PC-3 (cell line): ENCODE results near the gene MAPK8IP1. TPM values are rescaled to one million over a fixed set of nuclear protein-coding genes. Genes with fewer than 3 reads are reported as not detected.

Experiments
- ATAC-seq: fragments of 200-7000 bp; cut with Tn5 transposase; 2 replicates; pipeline ENCODE4 v1.9.1; 2020; ENCODE audit warnings: mild to moderate bottlenecking, moderate library complexity
- BruUV-seq: library from RNA; stranded (reverse); fragments of 400-500 nt; replicated peaks from 2 replicates; lab custom pipeline; 2021; lab: Mats Ljungman, UMichigan
- CTCF ChIA-PET: fragments of 300-600 bp; sonication (Branson Sonifier 250); formaldehyde crosslinking; loops from one replicate; lab custom pipeline; 2022; ENCODE audit warnings: antibody characterized with exemption; lab: Charles Lee
- POLR2A ChIA-PET: fragments of 300-600 bp; sonication (Branson Sonifier 250); formaldehyde crosslinking; loops from one replicate; lab custom pipeline; 2022; ENCODE audit warnings: antibody characterized with exemption; ENCODE audit not compliant: unreplicated experiment; lab: Charles Lee
- DNase-seq: peaks from one replicate; pipeline ENCODE4 v3.0.0-alpha.2; 2015
- H2AFZ ChIP-seq: fragments of 300-600 bp; sonication (generic); 2 replicates; pipeline ENCODE4 v1.6.0; 2016; ENCODE audit warnings: antibody characterized with exemption, low read length
- H3F3A ChIP-seq: fragments of 300-600 bp; sonication (generic); one replicate; pipeline ENCODE4 v1.6.0; 2017; ENCODE audit warnings: antibody characterized with exemption, low read length, control low read depth, mild to moderate bottlenecking; ENCODE audit not compliant: unreplicated experiment
- H3K27ac ChIP-seq: fragments of 300-600 bp; sonication (generic); 2 replicates; pipeline ENCODE4 v1.5.1; 2016; ENCODE audit warnings: mild to moderate bottlenecking, low read length
- H3K27me3 ChIP-seq: fragments of 300-600 bp; sonication (generic); 2 replicates; pipeline ENCODE4 v1.6.1; 2016; ENCODE audit warnings: low read length, mixed read lengths
- H3K36me3 ChIP-seq: fragments of 300-600 bp; sonication (generic); 2 replicates; pipeline ENCODE4 v1.6.1; 2016; ENCODE audit warnings: low read depth, mixed run types, low read length, mixed read lengths
- H3K4me1 ChIP-seq: fragments of 300-600 bp; sonication (generic); 2 replicates; pipeline ENCODE4 v1.5.1; 2016; ENCODE audit warnings: low read length; ENCODE audit not compliant: insufficient read depth
- H3K4me2 ChIP-seq: fragments of 300-600 bp; sonication (generic); 2 replicates; pipeline ENCODE4 v1.6.0; 2016; ENCODE audit warnings: low read length
- H3K4me3 ChIP-seq: fragments of 300-600 bp; sonication (generic); 2 replicates; pipeline ENCODE4 v1.5.1; 2016; ENCODE audit warnings: mild to moderate bottlenecking, low read length, mixed read lengths
- H3K79me2 ChIP-seq: fragments of 300-600 bp; sonication (generic); 2 replicates; pipeline ENCODE4 v1.6.1; 2017; ENCODE audit warnings: low read length, mixed read lengths
- H3K9ac ChIP-seq: fragments of 300-600 bp; sonication (generic); 2 replicates; pipeline ENCODE4 v1.6.0; 2016; ENCODE audit warnings: mild to moderate bottlenecking, low read length
- H3K9me2 ChIP-seq: fragments of 300-600 bp; sonication (generic); replicated peaks from 2 replicates; pipeline ENCODE4 v1.6.1; 2016; ENCODE audit warnings: mixed run types, low read length, mixed read lengths
- H3K9me3 ChIP-seq: fragments of 300-600 bp; sonication (generic); 2 replicates; pipeline ENCODE4 v1.6.1; 2016; ENCODE audit warnings: low read length, mixed read lengths
- H4K20me1 ChIP-seq: fragments of 300-600 bp; sonication (generic); 2 replicates; pipeline ENCODE4 v1.6.1; 2016; ENCODE audit warnings: low read length, mixed read lengths
- EZH2 ChIP-seq: fragments of 300-600 bp; sonication (generic); IDR thresholded peaks from one replicate; pipeline ENCODE4 v1.6.1; 2017; ENCODE audit warnings: antibody characterized with exemption, mild to moderate bottlenecking, low read length; ENCODE audit not compliant: unreplicated experiment
- EZH2phosphoT487 ChIP-seq: fragments of 300-600 bp; sonication (generic); IDR thresholded peaks from 2 replicates; pipeline ENCODE4 v1.6.1; 2018; ENCODE audit warnings: mild to moderate bottlenecking, antibody characterized with exemption, low read length, borderline replicate concordance
- intact Hi-C: fragments of 100-400 bp; cut with micrococcal nuclease; formaldehyde crosslinking; loops from 2 replicates; pipeline ENCODE4 v1.9.0; 2023
- total RNA-seq: library from RNA; depleted of rRNA; stranded (reverse); fragments of >200 nt; gene quantifications from 2 replicates; pipeline ENCODE4 v1.2.3, GENCODE V29; 2014
- TF ChIP-seq, protein P1 (sequence below): fragments of 300-600 bp; sonication (generic); conservative IDR thresholded peaks from 2 replicates; pipeline ENCODE4 v1.5.1; 2017; ENCODE audit warnings: antibody characterized with exemption, low read depth, mild to moderate bottlenecking, low read length

Gene MAPK8IP1
- total RNA-seq, 1 experiment from 2014 or later = 7.1 TPM

GRCh38 chr11:45847911-45848316 is 37.5 kb upstream of the MAPK8IP1 start:
- no peak for TF ChIP-seq EZH2
- no peak for TF ChIP-seq EZH2phosphoT487
- TF ChIP-seq, protein P1, sequence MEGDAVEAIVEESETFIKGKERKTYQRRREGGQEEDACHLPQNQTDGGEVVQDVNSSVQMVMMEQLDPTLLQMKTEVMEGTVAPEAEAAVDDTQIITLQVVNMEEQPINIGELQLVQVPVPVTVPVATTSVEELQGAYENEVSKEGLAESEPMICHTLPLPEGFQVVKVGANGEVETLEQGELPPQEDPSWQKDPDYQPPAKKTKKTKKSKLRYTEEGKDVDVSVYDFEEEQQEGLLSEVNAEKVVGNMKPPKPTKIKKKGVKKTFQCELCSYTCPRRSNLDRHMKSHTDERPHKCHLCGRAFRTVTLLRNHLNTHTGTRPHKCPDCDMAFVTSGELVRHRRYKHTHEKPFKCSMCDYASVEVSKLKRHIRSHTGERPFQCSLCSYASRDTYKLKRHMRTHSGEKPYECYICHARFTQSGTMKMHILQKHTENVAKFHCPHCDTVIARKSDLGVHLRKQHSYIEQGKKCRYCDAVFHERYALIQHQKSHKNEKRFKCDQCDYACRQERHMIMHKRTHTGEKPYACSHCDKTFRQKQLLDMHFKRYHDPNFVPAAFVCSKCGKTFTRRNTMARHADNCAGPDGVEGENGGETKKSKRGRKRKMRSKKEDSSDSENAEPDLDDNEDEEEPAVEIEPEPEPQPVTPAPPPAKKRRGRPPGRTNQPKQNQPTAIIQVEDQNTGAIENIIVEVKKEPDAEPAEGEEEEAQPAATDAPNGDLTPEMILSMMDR = no peak
- peak overlapping the region; percentile 91 for H3K9ac ChIP-seq
- peaks cover 23% of the 10 kb centered on the region for H3K4me1 ChIP-seq
- DNase-seq (peak; percentile 35), ATAC-seq (peak; percentile 44)
- TSS peak; percentile 47 for BruUV-seq
- peaks cover 46% of the 10 kb centered on the region for H3K79me2 ChIP-seq
- no peaks in the 10 kb centered on the region for H3K27me3 ChIP-seq
- no peaks in the 10 kb centered on the region for H3K36me3 ChIP-seq
- H2AFZ ChIP-seq = peak overlapping the region; percentile 80
- no peaks in the 10 kb centered on the region for H3K9me2 ChIP-seq
- H3K27ac ChIP-seq = peak overlapping the region; percentile 43
- H4K20me1 ChIP-seq = peaks cover 10% of the 10 kb centered on the region
- POLR2A ChIA-PET = no interaction called here
- CTCF ChIA-PET = interaction anchor here (0.6 kb wide), 1 partner anchor 46 kb away, joined by 7 read pairs; no protein-coding TSS in a partner anchor
- intact Hi-C loops = loop anchor here (1.0 kb wide), 2 partner anchors 32 to 70 kb away; no protein-coding TSS in a partner anchor
- no peaks in the 10 kb centered on the region for H3K9me3 ChIP-seq
- peak overlapping the region; percentile 94 for H3K4me3 ChIP-seq
- H3F3A ChIP-seq = no peaks in the 10 kb centered on the region
- H3K4me2 ChIP-seq = peak overlapping the region; percentile 93

DNA sequence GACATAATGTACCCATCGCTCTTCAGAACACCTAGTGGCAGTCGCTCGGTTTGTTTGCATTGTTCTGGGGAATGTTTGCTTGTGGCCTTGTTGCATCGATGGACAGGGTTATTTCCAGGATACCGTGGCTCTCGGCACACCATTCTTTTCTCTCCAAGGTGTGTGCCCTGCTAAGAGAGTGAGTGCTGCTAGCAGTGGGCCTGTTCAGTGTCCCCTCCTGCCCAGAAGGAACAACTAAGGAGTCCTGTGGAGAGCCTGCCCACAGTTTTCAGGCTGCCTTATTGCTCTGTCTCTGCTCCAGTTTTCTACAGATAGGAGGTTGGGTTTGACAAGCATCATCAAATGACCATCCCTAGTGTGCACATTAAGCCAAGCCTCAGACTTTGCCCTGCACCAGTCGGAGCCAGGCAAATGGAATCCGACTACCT is 36.8 kb upstream of the MAPK8IP1 start:
- H3K4me2 ChIP-seq = peak overlapping the region; percentile 93

GRCh38 chr11:45850446-45850845 is 35.0 kb upstream of the MAPK8IP1 start:
- intact Hi-C loops = no loop called here
- no peaks in the 10 kb centered on the region for H3F3A ChIP-seq
- H3K27ac ChIP-seq = no peak overlapping the region
- H3K4me2 ChIP-seq = no peak overlapping the region
- H4K20me1 ChIP-seq = peaks cover 14% of the 10 kb centered on the region
- BruUV-seq = no TSS peak
- TF ChIP-seq EZH2phosphoT487 (no peak), EZH2 (no peak)
- TF ChIP-seq, protein P1 = no peak
- no peaks in the 10 kb centered on the region for H3K27me3 ChIP-seq
- H3K9me3 ChIP-seq = no peaks in the 10 kb centered on the region
- no peak for ATAC-seq
- ChIA-PET CTCF (no interaction called here), POLR2A (no interaction called here)
- H3K36me3 ChIP-seq = no peaks in the 10 kb centered on the region
- H3K9me2 ChIP-seq = no peaks in the 10 kb centered on the region
- H3K4me3 ChIP-seq = no peak overlapping the region
- H3K9ac ChIP-seq = no peak overlapping the region
- peaks cover 58% of the 10 kb centered on the region for H3K79me2 ChIP-seq
- DNase-seq = no peak
- no peak overlapping the region for H2AFZ ChIP-seq
- H3K4me1 ChIP-seq = peaks cover 17% of the 10 kb centered on the region

More for the DNA sequence above, 36.8 kb upstream of the MAPK8IP1 start:
- DNase-seq = peak; percentile 20
- H3F3A ChIP-seq = no peaks in the 10 kb centered on the region
- POLR2A ChIA-PET = no interaction called here
- CTCF ChIA-PET = interaction anchor here (0.6 kb wide), 1 partner anchor 45 kb away, joined by 7 read pairs; no protein-coding TSS in a partner anchor
- H3K4me1 ChIP-seq = peaks cover 19% of the 10 kb centered on the region
- peak overlapping the region; percentile 94 for H3K4me3 ChIP-seq
- TF ChIP-seq EZH2 (no peak), EZH2phosphoT487 (no peak)
- TF ChIP-seq, protein P1 = no peak
- no TSS peak for BruUV-seq
- no peaks in the 10 kb centered on the region for H3K9me2 ChIP-seq
- no peak overlapping the region for H3K27ac ChIP-seq
- no peak overlapping the region for H2AFZ ChIP-seq
- no peaks in the 10 kb centered on the region for H3K27me3 ChIP-seq
- intact Hi-C loops = no loop called here
- ATAC-seq = peak; percentile 14
- peaks cover 11% of the 10 kb centered on the region for H4K20me1 ChIP-seq
- peak overlapping the region; percentile 91; the same call in 1 of the 2 replicates for H3K9ac ChIP-seq
- peaks cover 53% of the 10 kb centered on the region for H3K79me2 ChIP-seq
- H3K9me3 ChIP-seq = no peaks in the 10 kb centered on the region
- no peaks in the 10 kb centered on the region for H3K36me3 ChIP-seq
